Stimulated activated CD8-positive, alpha-beta memory T cell treated with anti-CD3 and anti-CD28 coated beads, Interleukin-15, amount 100 ng/mL, for 24 hours (primary cell): ENCODE data around the gene GRAMD2A.
"Not testable (repeated sequence)": the region's sequence is repeated elsewhere in the genome, so short reads cannot be mapped to it uniquely, and the experiment has no call there.

ENCODE experiments used
- DNase-seq: peaks from one replicate; pipeline ENCODE4 v3.0.0-alpha.2; 2020; ENCODE audit warnings: low read depth

The GRAMD2A gene

GRCh38 chr15:72184165-72184811, 13.3 kb downstream of the GRAMD2A start:
- DNase-seq, result no peak

GRCh38 chr15:72183781-72184164, 13.8 kb downstream of the GRAMD2A start:
- no peak for DNase-seq

- DNase-seq, result no peak
Observed at GRCh38 chr15:72182673-72183072, 14.9 kb downstream of the GRAMD2A start.

GRCh38 chr15:72182244-72182643, 15.3 kb downstream of the GRAMD2A start:
- no peak for DNase-seq

- no peak for DNase-seq
Observed at GRCh38 chr15:72180761-72181324, 16.7 kb downstream of the GRAMD2A start.

- no peak for DNase-seq
Observed at GRCh38 chr15:72179950-72180581, 17.5 kb downstream of the GRAMD2A start.

- no peak for DNase-seq
Observed at GRCh38 chr15:72178976-72179585, 18.5 kb downstream of the GRAMD2A start.

GRCh38 chr15:72176743-72177142, 20.8 kb downstream of the GRAMD2A start:
- DNase-seq, result no peak

GRCh38 chr15:72176159-72176558, 21.4 kb downstream of the GRAMD2A start:
- DNase-seq, result no peak

- DNase-seq, result no peak
Observed at GRCh38 chr15:72175186-72176044, 22.2 kb downstream of the GRAMD2A start.

- no peak for DNase-seq
Observed at GRCh38 chr15:72174551-72175165, 22.9 kb downstream of the GRAMD2A start.

- no peak for DNase-seq
Observed at GRCh38 chr15:72173864-72174550, 23.6 kb downstream of the GRAMD2A start.

GRCh38 chr15:72173401-72173800, 24.2 kb downstream of the GRAMD2A start:
- DNase-seq, result no peak

GRCh38 chr15:72172796-72173195, 24.8 kb downstream of the GRAMD2A start:
- DNase-seq, result no peak

- DNase-seq, result not testable (repeated sequence)
Observed at GRCh38 chr15:72171978-72172377, 25.6 kb downstream of the GRAMD2A start.

- DNase-seq, result no peak
Observed at GRCh38 chr15:72170691-72171090, 26.9 kb downstream of the GRAMD2A start.

- no peak for DNase-seq
Observed at GRCh38 chr15:72169921-72170611, 27.5 kb downstream of the GRAMD2A start.

GRCh38 chr15:72169236-72169920, 28.2 kb downstream of the GRAMD2A start:
- DNase-seq, result no peak

- DNase-seq, result no peak
Observed at GRCh38 chr15:72168808-72169190, 28.8 kb downstream of the GRAMD2A start.
